ENCODE data around the gene BTBD9.

BTBD9 gene

DNA sequence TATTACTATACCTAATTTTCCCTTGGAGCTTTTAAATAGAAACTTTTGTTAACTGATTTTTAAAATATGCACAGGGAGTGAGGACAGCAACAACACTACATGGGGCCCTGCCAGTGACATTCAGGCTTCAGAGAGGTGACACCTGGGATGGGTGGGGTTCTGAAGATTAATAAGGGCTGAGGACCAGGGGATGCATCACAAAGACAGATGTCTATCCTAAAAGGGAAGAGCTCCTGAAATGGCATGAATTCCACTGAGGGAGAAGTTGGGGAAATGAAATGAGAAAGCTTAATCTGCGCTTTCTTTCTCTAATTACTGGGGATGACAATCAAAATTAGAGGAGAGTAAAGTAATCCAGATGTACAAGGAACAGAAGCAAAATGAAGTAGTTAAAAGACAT is 162.8 kb downstream of the BTBD9 start:
- ATAC-seq: no peak

DNA sequence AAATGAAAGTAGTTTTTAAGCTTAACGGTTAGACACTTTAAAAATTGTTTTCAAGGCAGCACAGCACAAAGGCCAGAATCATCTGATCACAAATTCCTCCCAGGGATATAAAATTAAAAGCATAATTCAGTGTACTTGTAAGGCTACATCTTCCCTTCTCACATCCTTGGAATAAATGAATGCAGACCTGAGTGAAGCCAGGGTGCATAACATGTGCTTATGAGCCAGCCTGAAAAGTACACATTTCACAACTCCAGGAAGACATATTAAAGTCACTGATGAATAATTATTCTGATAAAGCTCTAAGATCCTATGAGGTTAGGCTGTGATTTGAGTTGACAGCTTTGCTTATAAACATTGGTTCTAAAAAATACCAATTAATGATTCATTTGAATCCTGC is 163.6 kb downstream of the BTBD9 start:
- no peak for TF ChIP-seq ARNTL (CRISPR knock-in tag; IDR thresholded peaks at IDR 0.05; ENCODE audit: borderline replicate concordance, low read depth)
- TF ChIP-seq ZC3H10 (CRISPR knock-in tag; IDR thresholded peaks at IDR 0.05): no peak
- no peak for TF ChIP-seq ZFP3 (CRISPR knock-in tag; IDR thresholded peaks at IDR 0.05)
- no peak for TF ChIP-seq OSR1 (CRISPR knock-in tag; IDR thresholded peaks at IDR 0.05)
- no peak for ATAC-seq

More for the DNA sequence above, 162.8 kb downstream of the BTBD9 start:
- TF ChIP-seq ZNF70 (CRISPR knock-in tag; IDR thresholded peaks at IDR 0.05): no peak
- TF ChIP-seq RARB (CRISPR knock-in tag; IDR thresholded peaks at IDR 0.05): no peak
- TF ChIP-seq PATZ1 (CRISPR knock-in tag; IDR thresholded peaks at IDR 0.05; ENCODE audit: borderline replicate concordance): no peak
- no peak for TF ChIP-seq ARNTL (CRISPR knock-in tag; IDR thresholded peaks at IDR 0.05; ENCODE audit: borderline replicate concordance, low read depth)
- TF ChIP-seq BACH2 (CRISPR knock-in tag; IDR thresholded peaks at IDR 0.05; ENCODE audit: borderline replicate concordance): no peak
- no peak for TF ChIP-seq ZFP3 (CRISPR knock-in tag; IDR thresholded peaks at IDR 0.05)
- TF ChIP-seq SNAI2 (CRISPR knock-in tag; IDR thresholded peaks at IDR 0.05): no peak
- no peak for TF ChIP-seq CSDC2 (CRISPR knock-in tag; IDR thresholded peaks at IDR 0.05)

GRCh38 chr6:38470548-38470947 is 169.2 kb downstream of the BTBD9 start:
- no peak for TF ChIP-seq PPARA (CRISPR knock-in tag; IDR thresholded peaks at IDR 0.05; ENCODE audit: borderline replicate concordance)
- TF ChIP-seq ZC3H10 (CRISPR knock-in tag; IDR thresholded peaks at IDR 0.05): no peak
- no peak for TF ChIP-seq TSHZ2 (CRISPR knock-in tag; IDR thresholded peaks at IDR 0.05)
- TF ChIP-seq, protein P1, sequence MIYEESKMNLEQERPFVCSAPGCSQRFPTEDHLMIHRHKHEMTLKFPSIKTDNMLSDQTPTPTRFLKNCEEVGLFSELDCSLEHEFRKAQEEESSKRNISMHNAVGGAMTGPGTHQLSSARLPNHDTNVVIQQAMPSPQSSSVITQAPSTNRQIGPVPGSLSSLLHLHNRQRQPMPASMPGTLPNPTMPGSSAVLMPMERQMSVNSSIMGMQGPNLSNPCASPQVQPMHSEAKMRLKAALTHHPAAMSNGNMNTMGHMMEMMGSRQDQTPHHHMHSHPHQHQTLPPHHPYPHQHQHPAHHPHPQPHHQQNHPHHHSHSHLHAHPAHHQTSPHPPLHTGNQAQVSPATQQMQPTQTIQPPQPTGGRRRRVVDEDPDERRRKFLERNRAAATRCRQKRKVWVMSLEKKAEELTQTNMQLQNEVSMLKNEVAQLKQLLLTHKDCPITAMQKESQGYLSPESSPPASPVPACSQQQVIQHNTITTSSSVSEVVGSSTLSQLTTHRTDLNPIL (CRISPR knock-in tag; IDR thresholded peaks at IDR 0.05; ENCODE audit: low read depth): no peak
- TF ChIP-seq ZNF565 (CRISPR knock-in tag; conservative IDR thresholded peaks at IDR 0.05; ENCODE audit: low read depth): no peak
- TF ChIP-seq RARB (CRISPR knock-in tag; IDR thresholded peaks at IDR 0.05): no peak
- TF ChIP-seq BACH2 (CRISPR knock-in tag; IDR thresholded peaks at IDR 0.05; ENCODE audit: borderline replicate concordance): no peak
- TF ChIP-seq ZFP30 (CRISPR knock-in tag; IDR thresholded peaks at IDR 0.05): no peak
- TF ChIP-seq POU6F1 (CRISPR knock-in tag; IDR thresholded peaks at IDR 0.05; ENCODE audit: borderline replicate concordance, low read depth): no peak
- TF ChIP-seq SNAI2 (CRISPR knock-in tag; IDR thresholded peaks at IDR 0.05): no peak
- no peak for ATAC-seq

DNA sequence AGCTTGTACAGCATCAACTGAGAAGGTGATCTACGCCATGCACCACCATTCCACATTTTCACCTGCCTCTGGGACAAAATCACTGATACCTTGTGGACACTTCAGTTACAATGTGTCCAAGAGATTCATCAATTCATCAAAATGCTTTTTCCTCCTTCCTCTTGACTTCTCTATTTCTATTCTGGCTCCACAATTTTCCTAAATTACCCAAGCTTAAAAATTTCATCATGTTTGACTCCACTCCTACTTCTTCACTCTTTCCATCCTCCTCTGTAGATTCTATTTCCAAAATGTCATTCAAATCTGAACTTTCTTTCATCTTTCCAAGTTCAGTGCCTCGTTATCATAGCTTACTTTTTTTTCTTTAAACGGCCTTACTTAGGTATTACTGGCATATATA is 172.2 kb downstream of the BTBD9 start:
- ATAC-seq: no peak
- TF ChIP-seq ZNF70 (CRISPR knock-in tag; IDR thresholded peaks at IDR 0.05) (no peak), CSRNP3 (CRISPR knock-in tag; IDR thresholded peaks at IDR 0.05) (no peak), SNAI2 (CRISPR knock-in tag; IDR thresholded peaks at IDR 0.05) (no peak), BACH2 (CRISPR knock-in tag; IDR thresholded peaks at IDR 0.05; ENCODE audit: borderline replicate concordance) (no peak), ZFP30 (CRISPR knock-in tag; IDR thresholded peaks at IDR 0.05) (no peak), PPARA (CRISPR knock-in tag; IDR thresholded peaks at IDR 0.05; ENCODE audit: borderline replicate concordance) (no peak), ZNF8 (CRISPR knock-in tag; IDR thresholded peaks at IDR 0.05) (no peak), ESRRG (CRISPR knock-in tag; IDR thresholded peaks at IDR 0.05) (no peak), GLIS3 (CRISPR knock-in tag; IDR thresholded peaks at IDR 0.05) (no peak), TOX (CRISPR knock-in tag; IDR thresholded peaks at IDR 0.05; ENCODE audit: borderline replicate concordance) (no peak), CSDC2 (CRISPR knock-in tag; IDR thresholded peaks at IDR 0.05) (no peak), OSR1 (CRISPR knock-in tag; IDR thresholded peaks at IDR 0.05) (no peak), ZC3H10 (CRISPR knock-in tag; IDR thresholded peaks at IDR 0.05) (no peak), ARNTL (CRISPR knock-in tag; IDR thresholded peaks at IDR 0.05; ENCODE audit: borderline replicate concordance, low read depth) (no peak), TSHZ2 (CRISPR knock-in tag; IDR thresholded peaks at IDR 0.05) (no peak), TCF4 (CRISPR knock-in tag; IDR thresholded peaks at IDR 0.05; ENCODE audit: borderline replicate concordance) (no peak)
- TF ChIP-seq, protein P1 (CRISPR knock-in tag; IDR thresholded peaks at IDR 0.05; ENCODE audit: low read depth): no peak
